K562 (cell line): ENCODE data around the gene UPF1. TPM values are rescaled to one million over a fixed set of nuclear protein-coding genes. Genes with fewer than 3 reads are reported as not detected.

Source experiments
- ATAC-seq: fragments of 200-7000 bp; cut with Tn5 transposase; 3 replicates; pipeline ENCODE4 v1.9.1; 2020; ENCODE audit warnings: moderate library complexity
- BruUV-seq: library from RNA; stranded (reverse); fragments of 400-500 nt; replicated peaks from 2 replicates; lab custom pipeline; 2021; lab: Mats Ljungman, UMichigan
- CTCF ChIA-PET: fragments of 300-600 bp; formaldehyde crosslinking; extraction: SDS; loops from one replicate; lab custom pipeline; 2021; ENCODE audit warnings: low intra/inter-chr PET ratio; lab: Yijun Ruan, JAX
- POLR2A ChIA-PET: fragments of 300-600, 350-650 bp; sonication (Branson Sonifier 250); formaldehyde crosslinking; extraction: SDS; loops from one replicate; lab custom pipeline; 2021; ENCODE audit warnings: antibody characterized with exemption, inconsistent platforms; lab: Yijun Ruan, JAX
- DNase-seq, 4 experiments: peaks; one replicate each; pipeline versions ENCODE4 v3.0.0 to v3.0.0-alpha.2; 2011 to 2018; ENCODE audit warnings: low spot score in 3 of 4, mixed read lengths in 3 of 4; ENCODE audit errors: extremely low read depth in 1 of 4
- FAIRE-seq: peaks from 2 replicates; lab custom pipeline; 2011; peaks lifted over from hg19 to GRCh38; lab: Jason Lieb, UNC
- H2AFZ ChIP-seq: 2 replicates; pipeline ENCODE4 v1.6.0; 2011; ENCODE audit warnings: low read depth, low read length, control low read depth, inconsistent platforms
- H3K27ac ChIP-seq: fragments of 200-600 bp; 3 replicates; pipeline ENCODE4 v1.8.0; 2011; ENCODE audit warnings: low read depth, mild to moderate bottlenecking, control low read depth, inconsistent platforms, low read length, moderate library complexity, mixed read lengths; ENCODE audit errors: extremely low read depth
- H3K27me3 ChIP-seq, 2 experiments: fragments of 300-600 bp in 1 of 2; 2 replicates in 1 of 2; 3 replicates in 1 of 2; pipeline versions ENCODE4 v1.6.0 to v1.8.0; 2011; ENCODE audit warnings: inconsistent platforms in 2 of 2, low read length in 2 of 2, mild to moderate bottlenecking in 1 of 2, mixed read lengths in 1 of 2, moderate library complexity in 1 of 2; ENCODE audit not compliant: control insufficient read depth in 2 of 2, insufficient read depth in 2 of 2
- H3K36me3 ChIP-seq: fragments of 300-600 bp; 3 replicates; pipeline ENCODE4 v1.8.0; 2011; ENCODE audit warnings: mild to moderate bottlenecking, low read length, inconsistent platforms; ENCODE audit not compliant: control insufficient read depth, insufficient read depth
- H3K4me1 ChIP-seq, 2 experiments: fragments of 200-600 bp in 1 of 2; replicated peaks in 1 of 2; 2 replicates in 1 of 2; 3 replicates in 1 of 2; pipeline versions ENCODE4 v1.5.1 to v1.8.0; 2011; ENCODE audit warnings: inconsistent platforms in 2 of 2, low read length in 2 of 2, mild to moderate bottlenecking in 1 of 2, mixed read lengths in 1 of 2, moderate library complexity in 1 of 2; ENCODE audit not compliant: control insufficient read depth in 2 of 2, insufficient read depth in 2 of 2
- H3K4me2 ChIP-seq: 2 replicates; pipeline ENCODE4 v1.6.1; 2011; ENCODE audit warnings: low read length, control low read depth, inconsistent platforms, mixed read lengths; ENCODE audit not compliant: insufficient read depth
- H3K4me3 ChIP-seq: fragments of 200-600 bp; sonication (generic), shearing (Covaris generic); 2 replicates; pipeline ENCODE4 v1.5.1; 2016; ENCODE audit warnings: control low read depth, inconsistent platforms
- H3K79me2 ChIP-seq: fragments of 200-600 bp; 3 replicates; pipeline ENCODE4 v1.8.0; 2011; ENCODE audit warnings: low read length, inconsistent platforms; ENCODE audit not compliant: control insufficient read depth, insufficient read depth
- H3K9ac ChIP-seq, 2 experiments: 2 replicates each; pipeline versions ENCODE4 v1.6.0 to v1.6.1; 2011; ENCODE audit warnings: low read depth in 2 of 2, low read length in 2 of 2, control low read depth in 1 of 2, inconsistent platforms in 1 of 2, mild to moderate bottlenecking in 1 of 2, mixed read lengths in 1 of 2; ENCODE audit not compliant: insufficient read depth in 1 of 2
- H3K9me1 ChIP-seq: one replicate; pipeline ENCODE4 v1.6.0; 2011; ENCODE audit warnings: inconsistent platforms, mild to moderate bottlenecking, low read length, moderate library complexity; ENCODE audit not compliant: control insufficient read depth, insufficient read depth
- H3K9me3 ChIP-seq: replicated peaks from 2 replicates; pipeline ENCODE4 v1.5.1; 2011; ENCODE audit warnings: low read depth, low read length, inconsistent platforms; ENCODE audit not compliant: control insufficient read depth, insufficient read depth
- H4K20me1 ChIP-seq: replicated peaks from 2 replicates; pipeline ENCODE4 v1.6.1; 2011; ENCODE audit warnings: low read length, inconsistent platforms, mixed read lengths; ENCODE audit not compliant: control insufficient read depth, insufficient read depth
- CTCF ChIP-seq, 3 experiments: IDR thresholded peaks in 2 of 3; conservative IDR thresholded peaks in 1 of 3; 2 replicates each; pipeline ENCODE4 v1.5.1; 2011 to 2012; ENCODE audit warnings: low read length in 3 of 3, mild to moderate bottlenecking in 3 of 3, control low read depth in 2 of 3, improper control_type of control experiment in 1 of 3, inconsistent platforms in 1 of 3, low read depth in 1 of 3, mixed read lengths in 1 of 3, moderate library complexity in 1 of 3; ENCODE audit not compliant: insufficient read depth in 2 of 3
- POLR2G ChIP-seq: fragments of 200-400 bp; formaldehyde crosslinking; IDR thresholded peaks from 2 replicates; pipeline ENCODE4 v1.6.1; 2017; ENCODE audit warnings: low read depth, mild to moderate bottlenecking, antibody characterized with exemption, low read length, moderate library complexity
- SRSF1 ChIP-seq: fragments of 200-400 bp; formaldehyde crosslinking; IDR thresholded peaks from 2 replicates; pipeline ENCODE4 v1.6.1; 2017; ENCODE audit warnings: mild to moderate bottlenecking, low read depth, low read length, moderate library complexity
- ZBTB33 ChIP-seq: sonication (generic); formaldehyde crosslinking; IDR thresholded peaks from 2 replicates; pipeline ENCODE4 v1.8.1; 2023; ENCODE audit warnings: mild to moderate bottlenecking, missing genetic modification reagents
- WGBS: fragments of 100-300 bp; shearing (Covaris generic); methylation state at CpG from one replicate; pipeline ENCODE4 v1.1.6; 2016; ENCODE audit warnings: low coverage, mixed read lengths; ENCODE audit not compliant: insufficient coverage; ENCODE audit errors: missing lambda C conversion rate; 5-methylcytosine and 5-hydroxymethylcytosine counted together
- in situ Hi-C: fragments of 300-500 bp; cut with MboI; formaldehyde crosslinking; loops from 4 replicates; pipeline ENCODE4 v1.15.0; 2018; ENCODE audit warnings: inconsistent platforms, mixed read lengths
- intact Hi-C: fragments of 100-400 bp; cut with micrococcal nuclease; formaldehyde crosslinking; loops from 2 replicates; pipeline ENCODE4 v1.14.2; 2022
- polyA plus RNA-seq, 8 experiments: library from polyadenylated mRNA; depleted of rRNA in 4 of 8; stranded (reverse) in 5 of 8; unstranded in 3 of 8; fragments of >200 nt; fragmentation: Nextera tagmentation in 2 of 8; fragmentation: Illumina TruSeq in 1 of 8; extraction: Ambion mirVana in 2 of 8; extraction: Trizol in 1 of 8; gene quantifications; 2 replicates each; pipeline versions ENCODE4 v1.2.1 to v1.2.3, GENCODE V29; 2011 to 2014; ENCODE audit warnings: inconsistent platforms in 1 of 8, missing spikeins in 1 of 8
- total RNA-seq, 7 experiments: library from RNA; depleted of rRNA in 6 of 7; stranded (reverse); fragments of >200 nt in 6 of 7; fragmentation: Illumina TruSeq in 2 of 7; extraction: Trizol in 2 of 7; gene quantifications; 2 replicates each; pipeline versions ENCODE4 v1.2.1 to v1.2.3, GENCODE V29; 2011 to 2021; ENCODE audit warnings: low replicate concordance in 1 of 7

Gene UPF1
- total and polyA plus RNA-seq, 9 of the 15 experiments (the other 6 are each of a cell fraction or from before 2014, with no cell fraction given), result 0.34 to 103 (median 27.9) TPM

DNA sequence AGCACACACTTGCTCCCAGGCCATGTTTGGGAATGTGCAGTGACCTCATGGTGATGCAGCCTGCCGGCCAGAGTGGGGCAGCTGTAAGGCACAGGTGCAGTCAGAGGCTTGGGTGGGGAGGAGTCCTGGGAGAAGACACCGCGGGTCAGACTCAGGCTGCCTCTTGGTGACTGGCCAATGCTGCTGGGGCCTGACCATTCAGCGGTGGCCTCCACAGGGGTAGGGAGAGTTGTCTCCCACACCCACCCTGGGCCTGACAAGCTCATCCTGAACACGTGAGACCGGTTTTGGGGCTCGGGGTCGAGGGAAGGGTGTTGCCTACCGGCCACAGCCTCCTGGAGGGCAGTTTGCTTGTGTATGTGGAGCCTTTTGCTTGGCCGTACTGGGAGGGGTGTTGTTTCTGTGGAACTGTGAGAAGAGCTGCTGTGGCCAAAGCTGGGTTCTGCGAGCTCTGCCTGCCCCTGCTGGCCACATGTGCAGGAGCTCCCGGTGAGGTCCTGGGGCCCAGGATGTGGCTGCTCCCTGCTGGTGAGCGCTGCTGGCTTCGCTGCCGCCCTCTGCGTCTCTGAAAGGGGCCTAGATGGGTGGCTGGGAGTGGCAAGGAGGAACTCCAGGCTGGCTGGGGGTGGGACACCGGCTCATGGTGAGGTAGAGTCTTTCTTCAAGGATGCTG, 22.1 kb downstream of the UPF1 start:
- Histone ChIP-seq H3K4me2 (no peak overlapping the region), H3K4me1 (peaks cover 1 to 35% of the 10 kb centered on the region in 2 experiments; a peak in 3 of 5 replicates), H4K20me1 (peaks cover 14% of the 10 kb centered on the region; the same call in 1 of the 2 replicates), H3K36me3 (peaks cover 99% of the 10 kb centered on the region; the same call in 2 of the 3 replicates), H3K4me3 (no peak overlapping the region), H3K9me1 (peaks cover 3% of the 10 kb centered on the region), H3K9ac (peak overlapping the region in 1 of 2 experiments; percentile 26; a peak in 1 of 4 replicates), H3K9me3 (no peaks in the 10 kb centered on the region)
- WGBS, result 85% methylated on average over 16 of the region's 17 CpGs
- BruUV-seq, result no TSS peak
- ATAC-seq (peak; percentile 46; the same call in 2 of the 3 replicates), DNase-seq (no peak)
- CTCF ChIA-PET, result interaction anchor here (0.6 kb wide), 1 partner anchor 106 kb away, joined by 4 read pairs; no protein-coding TSS in a partner anchor
- POLR2A ChIA-PET, result interaction anchor here (0.5 to 1.6 kb wide), 6 partner anchors 10 to 341 kb away, joined by 3 to 5 read pairs (median 3); no protein-coding TSS in a partner anchor
- in situ Hi-C loops, result no loop called here
- TF ChIP-seq SRSF1 (no peak), CTCF (IDR thresholded peaks at IDR 0.05 in 2 of 3, conservative IDR thresholded peaks at IDR 0.05 in 1 of 3; ENCODE audit: insufficient read depth in 2 of 3, low read depth in 1 of 3, low read length in 3 of 3) (peak; percentile 19 to 76 (median 28); a peak in 4 of 6 replicates), ZBTB33 (CRISPR knock-in tag) (0 out of 2 replicates have a peak, but pooled peaks have one; percentile 38), POLR2G (peak; percentile 49)
- TF ChIP-seq, all 486 proteins: peak for 3
- Histone ChIP-seq H3K27me3 (no peaks in the 10 kb centered on the region), H2AFZ (no peak overlapping the region), H3K79me2 (peaks cover 10% of the 10 kb centered on the region), H3K27ac (no peak overlapping the region)
- no peak for FAIRE-seq
- intact Hi-C loops, result no loop called here
